HAP-1 (cell line): ENCODE measurements around the gene NRP1.

ENCODE experiments used
- DNase-seq, 2 experiments: peaks; one replicate each; pipeline ENCODE4 v3.0.0-alpha.2; 2016 to 2020; ENCODE audit warnings: low spot score in 2 of 2
- H3K27me3 ChIP-seq: fragments of 250-450 bp; sonication (Bioruptor Pico); 2 replicates; pipeline ENCODE4 v1.5.1; 2020; ENCODE audit warnings: low read depth, mild to moderate bottlenecking, moderate library complexity
- H3K36me3 ChIP-seq: fragments of 250-450 bp; sonication (Bioruptor Pico); replicated peaks from 2 replicates; pipeline ENCODE4 v1.5.1; 2020; ENCODE audit warnings: mild to moderate bottlenecking
- H3K4me1 ChIP-seq: fragments of 250-450 bp; sonication (Bioruptor Pico); 2 replicates; pipeline ENCODE4 v1.5.1; 2020; ENCODE audit warnings: mild to moderate bottlenecking
- H3K4me3 ChIP-seq: fragments of 250-450 bp; sonication (Bioruptor Pico); 2 replicates; pipeline ENCODE4 v1.5.1; 2020; ENCODE audit warnings: mild to moderate bottlenecking, moderate library complexity
- H3K9me3 ChIP-seq: fragments of 250-450 bp; sonication (Bioruptor Pico); 2 replicates; pipeline ENCODE4 v1.5.1; 2020; ENCODE audit warnings: mild to moderate bottlenecking, moderate library complexity
- in situ Hi-C: fragments of 300-500 bp; cut with MboI; formaldehyde crosslinking; loops from 3 replicates; pipeline ENCODE4 v1.14.3; 2020; ENCODE audit warnings: low sequenced_read_pairs, inconsistent platforms, mixed read lengths

NRP1 gene

DNA sequence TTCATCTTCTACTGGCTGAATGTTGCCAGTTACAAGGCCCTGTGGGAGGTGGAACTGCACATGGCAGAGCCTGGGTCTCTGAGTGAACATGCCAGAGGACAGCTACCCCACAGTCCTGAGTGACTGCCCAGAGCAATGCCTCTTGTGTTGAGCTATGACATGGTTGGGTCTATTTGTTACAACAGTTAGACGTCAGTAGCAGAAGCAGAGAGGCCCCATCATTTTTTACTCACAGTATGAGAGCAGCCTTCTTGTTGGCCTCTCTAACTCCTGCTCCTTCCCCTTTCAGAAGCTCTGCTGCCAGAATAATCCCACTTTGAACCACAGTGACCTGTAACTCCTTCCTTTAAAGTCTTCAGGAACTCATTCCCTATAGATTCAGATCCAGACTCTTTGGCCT lies 30.8 kb upstream of the NRP1 start:
- Histone ChIP-seq H3K36me3 (no peaks in the 10 kb centered on the region), H3K9me3 (peaks cover 4% of the 10 kb centered on the region; the same call in 1 of the 2 replicates), H3K27me3 (no peaks in the 10 kb centered on the region), H3K4me3 (no peak overlapping the region), H3K4me1 (no peaks in the 10 kb centered on the region)
- in situ Hi-C loops: no loop called here
- DNase-seq: no peak

DNA sequence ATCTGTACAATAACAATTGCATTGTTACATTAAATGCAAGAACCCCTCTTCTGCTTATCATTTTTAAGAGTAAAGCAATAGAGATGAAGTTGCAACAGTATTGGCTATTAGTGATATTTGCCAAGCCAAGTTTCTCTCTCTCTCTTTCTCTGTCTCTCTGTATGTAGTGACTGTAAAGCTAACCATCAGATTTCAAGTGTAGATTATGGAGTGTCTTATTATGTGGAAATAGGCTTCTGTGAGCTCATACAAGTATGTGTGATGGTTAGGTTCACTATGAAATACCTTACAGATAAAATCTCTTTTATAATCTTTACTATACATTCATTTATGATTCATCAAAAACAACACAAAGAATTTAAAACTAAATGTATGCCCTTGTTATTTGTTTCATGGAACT lies 28.6 kb upstream of the NRP1 start:
- no peak for DNase-seq
- in situ Hi-C loops: no loop called here
- Histone ChIP-seq H3K4me3 (no peak overlapping the region), H3K9me3 (peaks cover 4% of the 10 kb centered on the region; the same call in 1 of the 2 replicates), H3K36me3 (no peaks in the 10 kb centered on the region), H3K4me1 (no peaks in the 10 kb centered on the region), H3K27me3 (no peaks in the 10 kb centered on the region)

DNA sequence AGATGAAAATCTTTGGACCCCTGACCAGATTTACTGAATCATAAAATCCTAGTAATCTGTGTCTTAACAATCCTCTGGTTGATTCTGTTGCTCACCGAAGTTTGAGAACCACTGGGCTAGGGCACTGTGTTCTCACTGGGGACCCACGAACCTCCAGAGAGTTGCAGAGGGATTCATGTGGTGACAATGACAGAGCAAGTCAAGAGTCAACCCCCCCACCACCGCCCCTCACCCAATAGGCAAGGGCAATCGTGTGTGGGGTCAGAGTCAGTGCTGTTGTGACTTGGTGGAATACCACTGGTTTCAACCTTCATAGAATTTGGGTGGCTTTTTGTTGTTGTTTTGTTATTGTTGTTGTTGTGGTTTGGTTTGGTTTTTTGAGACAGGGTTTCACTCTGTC lies 23.5 kb upstream of the NRP1 start:
- no peaks in the 10 kb centered on the region for H3K4me1 ChIP-seq
- DNase-seq: no peak
- H3K4me3 ChIP-seq: no peak overlapping the region
- H3K36me3 ChIP-seq: no peaks in the 10 kb centered on the region
- peaks cover 2% of the 10 kb centered on the region; the same call in 1 of the 2 replicates for H3K9me3 ChIP-seq
- H3K27me3 ChIP-seq: no peaks in the 10 kb centered on the region
- in situ Hi-C loops: no loop called here

DNA sequence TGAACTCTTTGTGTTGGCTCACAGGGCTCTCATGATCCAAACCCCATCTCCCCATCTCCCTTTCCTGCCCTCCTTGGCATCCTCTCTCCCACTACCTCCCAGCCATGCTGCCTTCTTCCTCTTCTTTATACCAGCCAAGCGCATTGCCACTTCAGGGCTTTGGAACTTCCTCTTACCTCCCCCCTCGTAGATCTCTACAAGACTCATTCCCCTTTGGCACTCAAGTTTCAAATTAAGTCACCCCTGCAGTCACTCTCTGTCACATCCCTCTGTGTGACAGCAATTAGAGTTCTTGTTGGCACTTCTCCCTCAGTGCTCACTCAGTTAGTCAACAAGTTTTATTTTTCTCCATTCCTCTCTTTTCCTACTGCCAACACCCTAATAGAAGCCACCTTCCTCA lies 20.8 kb upstream of the NRP1 start:
- Histone ChIP-seq H3K4me3 (no peak overlapping the region), H3K36me3 (no peaks in the 10 kb centered on the region), H3K27me3 (no peaks in the 10 kb centered on the region; the same call in 1 of the 2 replicates), H3K9me3 (no peaks in the 10 kb centered on the region), H3K4me1 (no peaks in the 10 kb centered on the region; the same call in 1 of the 2 replicates)
- no peak for DNase-seq
- in situ Hi-C loops: no loop called here

DNA sequence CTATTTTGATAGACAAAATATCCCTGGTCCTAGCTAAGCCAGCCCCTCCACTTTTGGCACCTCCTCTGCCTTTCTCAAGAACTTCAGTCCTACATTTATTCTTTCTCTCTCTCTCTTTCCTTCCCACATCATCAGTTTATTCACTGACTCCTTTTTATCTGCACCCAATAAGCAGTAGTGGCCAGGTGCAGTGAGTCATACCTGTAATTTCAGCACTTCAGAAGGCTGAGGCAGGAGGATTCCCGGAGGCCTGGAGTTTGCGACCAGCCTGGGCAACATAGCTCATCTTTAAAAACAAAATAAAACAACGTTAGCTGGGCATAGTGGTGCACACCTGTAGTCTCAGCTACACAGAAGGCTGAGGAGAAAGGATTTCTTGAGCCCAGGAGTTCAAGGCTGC lies 19.4 kb upstream of the NRP1 start:
- Histone ChIP-seq H3K9me3 (no peaks in the 10 kb centered on the region), H3K4me3 (no peak overlapping the region), H3K4me1 (no peaks in the 10 kb centered on the region; the same call in 1 of the 2 replicates), H3K36me3 (no peaks in the 10 kb centered on the region), H3K27me3 (no peaks in the 10 kb centered on the region; the same call in 1 of the 2 replicates)
- no peak for DNase-seq
- in situ Hi-C loops: no loop called here

DNA sequence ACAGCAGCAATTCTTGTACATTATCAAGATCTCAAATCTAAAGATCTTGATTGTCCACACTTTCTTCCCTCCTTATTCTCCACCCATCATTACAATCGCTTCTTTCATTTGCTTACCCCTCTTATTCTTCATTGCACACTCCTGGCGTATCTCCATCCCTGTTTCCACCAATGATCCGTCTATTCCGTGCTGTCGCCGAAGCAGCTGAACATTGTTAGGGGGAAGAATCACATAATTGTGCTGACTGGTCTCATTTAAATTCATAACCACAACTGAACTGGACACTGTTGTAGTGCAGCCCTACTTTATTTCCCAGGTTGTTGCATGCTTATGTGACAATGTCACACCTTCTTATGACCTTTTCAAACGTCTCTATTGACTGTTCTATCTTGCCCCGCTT lies 18.9 kb upstream of the NRP1 start:
- in situ Hi-C loops: no loop called here
- no peaks in the 10 kb centered on the region for H3K36me3 ChIP-seq
- no peaks in the 10 kb centered on the region; the same call in 1 of the 2 replicates for H3K4me1 ChIP-seq
- no peaks in the 10 kb centered on the region; the same call in 1 of the 2 replicates for H3K27me3 ChIP-seq
- H3K4me3 ChIP-seq: no peak overlapping the region
- DNase-seq: no peak
- no peaks in the 10 kb centered on the region for H3K9me3 ChIP-seq

DNA sequence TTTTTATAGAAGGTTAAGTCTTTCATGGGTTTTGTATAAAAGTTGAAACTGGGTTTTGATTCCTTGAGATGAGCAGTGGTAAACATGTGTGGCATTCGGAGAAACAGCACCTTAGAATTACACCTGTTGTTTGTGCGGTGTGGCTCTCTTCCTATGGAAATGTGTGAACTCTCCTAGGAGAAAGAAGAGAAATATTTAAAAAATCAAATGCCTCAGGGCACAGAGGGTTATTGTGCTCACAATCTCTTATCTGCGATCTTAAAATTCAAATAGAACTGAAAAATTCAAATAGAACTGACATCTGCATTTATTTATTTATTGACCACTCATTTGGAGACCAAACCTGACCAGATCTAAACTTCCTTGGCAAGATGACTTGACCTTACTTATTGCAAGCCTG lies 18.1 kb upstream of the NRP1 start:
- Histone ChIP-seq H3K4me3 (no peak overlapping the region), H3K27me3 (no peaks in the 10 kb centered on the region; the same call in 1 of the 2 replicates), H3K4me1 (no peaks in the 10 kb centered on the region; the same call in 1 of the 2 replicates), H3K9me3 (no peaks in the 10 kb centered on the region), H3K36me3 (no peaks in the 10 kb centered on the region)
- in situ Hi-C loops: no loop called here
- DNase-seq: no peak

DNA sequence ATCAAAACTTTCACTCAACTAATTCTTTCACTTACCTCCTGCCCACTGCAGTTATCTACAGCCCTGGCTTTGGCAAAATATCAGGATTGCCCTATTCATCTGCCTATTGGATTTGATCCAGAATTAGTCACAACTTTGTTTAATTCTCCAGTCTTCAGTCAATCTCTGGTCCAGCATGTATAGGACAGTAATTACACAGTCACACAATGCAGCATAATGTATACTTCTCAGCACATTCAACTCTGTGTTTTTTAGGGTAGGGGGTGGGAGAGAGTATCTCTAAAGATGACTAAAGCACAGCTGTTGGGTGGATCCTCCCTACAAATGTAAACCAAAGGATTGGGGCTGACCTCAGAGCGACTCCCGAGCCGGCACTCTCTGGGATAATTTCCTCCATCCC lies 17.7 kb upstream of the NRP1 start:
- in situ Hi-C loops: no loop called here
- Histone ChIP-seq H3K27me3 (no peaks in the 10 kb centered on the region; the same call in 1 of the 2 replicates), H3K4me3 (no peak overlapping the region), H3K36me3 (no peaks in the 10 kb centered on the region), H3K4me1 (no peaks in the 10 kb centered on the region; the same call in 1 of the 2 replicates), H3K9me3 (no peaks in the 10 kb centered on the region)
- no peak for DNase-seq

DNA sequence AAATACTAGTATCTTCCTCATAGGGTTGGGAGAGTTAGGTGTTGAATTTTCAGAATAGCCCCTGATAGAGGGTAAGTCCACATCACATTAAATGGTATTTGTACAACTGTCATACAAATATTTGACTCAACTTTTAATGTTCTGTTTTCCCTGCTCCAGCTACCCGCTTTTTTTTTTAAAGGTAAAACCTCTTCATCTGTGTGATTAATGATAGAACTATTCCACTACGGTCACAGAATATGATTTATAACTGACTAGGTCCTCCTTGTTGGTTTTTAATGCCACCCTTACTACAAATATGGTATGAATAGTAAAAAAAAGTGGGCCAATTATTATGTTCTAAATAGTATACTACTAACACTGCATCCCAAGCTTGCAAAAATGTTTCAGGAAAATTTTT lies 15.6 kb upstream of the NRP1 start:
- in situ Hi-C loops: no loop called here
- Histone ChIP-seq H3K36me3 (no peaks in the 10 kb centered on the region), H3K4me3 (no peak overlapping the region), H3K9me3 (no peaks in the 10 kb centered on the region), H3K27me3 (no peaks in the 10 kb centered on the region; the same call in 1 of the 2 replicates), H3K4me1 (no peaks in the 10 kb centered on the region; the same call in 1 of the 2 replicates)
- DNase-seq: no peak

DNA sequence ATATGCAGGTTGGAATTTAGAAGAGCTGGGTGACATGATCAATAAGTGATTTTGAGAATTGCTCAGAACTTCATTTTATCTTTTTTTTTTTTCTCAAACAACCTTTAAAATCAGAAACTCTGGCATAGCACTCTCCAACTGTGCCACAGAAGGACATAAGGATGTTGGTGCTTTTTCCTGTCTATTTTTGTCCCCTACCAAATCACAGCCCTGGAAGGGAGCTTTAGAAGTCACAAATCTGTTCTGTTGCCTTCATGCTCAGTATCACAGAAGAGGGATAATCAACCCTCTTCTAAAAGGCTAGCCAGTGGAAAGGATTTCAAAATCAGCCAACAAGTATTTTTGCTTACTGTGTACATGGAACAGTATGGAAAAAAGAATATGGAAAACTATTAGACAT lies 14.8 kb upstream of the NRP1 start:
- in situ Hi-C loops: loop anchor here (25.0 kb wide), 3 partner anchors 838 to 1288 kb away; no protein-coding TSS in a partner anchor
- no peaks in the 10 kb centered on the region for H3K36me3 ChIP-seq
- no peaks in the 10 kb centered on the region; the same call in 1 of the 2 replicates for H3K4me1 ChIP-seq
- no peak for DNase-seq
- H3K4me3 ChIP-seq: no peak overlapping the region
- H3K27me3 ChIP-seq: no peaks in the 10 kb centered on the region; the same call in 1 of the 2 replicates
- H3K9me3 ChIP-seq: no peaks in the 10 kb centered on the region

DNA sequence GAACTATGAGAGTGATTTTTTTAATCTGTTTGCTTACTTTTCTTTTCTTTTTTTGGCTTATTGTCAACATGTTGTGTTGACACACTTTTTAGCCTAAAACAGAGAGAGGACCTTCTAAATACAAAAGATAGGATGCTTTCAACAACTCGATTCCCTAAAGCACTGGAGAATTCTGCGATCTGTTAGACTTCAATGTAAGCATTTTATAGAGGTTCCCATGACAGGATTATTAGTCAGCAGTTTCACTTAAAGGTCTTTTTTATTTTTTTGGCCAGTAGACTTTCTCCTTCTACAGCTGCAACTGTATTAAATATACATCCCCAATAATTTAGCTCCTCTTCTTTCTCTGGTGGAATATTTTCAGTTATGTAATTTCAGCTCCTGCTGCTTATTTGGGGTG lies 12.7 kb upstream of the NRP1 start:
- H3K9me3 ChIP-seq: no peaks in the 10 kb centered on the region
- no peaks in the 10 kb centered on the region for H3K36me3 ChIP-seq
- peaks cover 2% of the 10 kb centered on the region; the same call in 1 of the 2 replicates for H3K4me1 ChIP-seq
- in situ Hi-C loops: loop anchor here (25.0 kb wide), 3 partner anchors 840 to 1290 kb away; no protein-coding TSS in a partner anchor
- no peak for DNase-seq
- no peaks in the 10 kb centered on the region for H3K27me3 ChIP-seq
- no peak overlapping the region for H3K4me3 ChIP-seq

DNA sequence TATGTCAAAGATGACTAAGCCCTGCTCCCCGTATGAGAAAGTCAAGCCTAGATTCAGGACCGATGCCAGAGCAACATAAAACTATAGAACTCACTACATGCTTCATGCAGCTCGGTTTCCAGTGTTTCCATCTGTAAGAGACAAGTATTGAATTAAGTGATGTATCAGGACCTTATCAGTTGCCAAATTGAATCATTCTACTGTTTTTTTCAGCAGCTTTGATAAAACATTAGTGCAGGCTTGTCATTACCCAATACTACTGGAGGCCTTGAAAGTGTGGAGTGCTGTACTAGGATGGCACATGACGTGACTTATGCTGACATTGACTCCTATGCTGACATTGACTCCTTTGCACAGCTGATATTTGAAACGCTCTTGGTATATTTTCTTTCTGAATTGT lies 10.8 kb upstream of the NRP1 start:
- DNase-seq: no peak
- Histone ChIP-seq H3K4me3 (no peak overlapping the region), H3K27me3 (no peaks in the 10 kb centered on the region), H3K36me3 (no peaks in the 10 kb centered on the region), H3K9me3 (no peaks in the 10 kb centered on the region), H3K4me1 (peaks cover 13% of the 10 kb centered on the region)
- in situ Hi-C loops: loop anchor here (25.0 kb wide), 3 partner anchors 842 to 1292 kb away; no protein-coding TSS in a partner anchor

DNA sequence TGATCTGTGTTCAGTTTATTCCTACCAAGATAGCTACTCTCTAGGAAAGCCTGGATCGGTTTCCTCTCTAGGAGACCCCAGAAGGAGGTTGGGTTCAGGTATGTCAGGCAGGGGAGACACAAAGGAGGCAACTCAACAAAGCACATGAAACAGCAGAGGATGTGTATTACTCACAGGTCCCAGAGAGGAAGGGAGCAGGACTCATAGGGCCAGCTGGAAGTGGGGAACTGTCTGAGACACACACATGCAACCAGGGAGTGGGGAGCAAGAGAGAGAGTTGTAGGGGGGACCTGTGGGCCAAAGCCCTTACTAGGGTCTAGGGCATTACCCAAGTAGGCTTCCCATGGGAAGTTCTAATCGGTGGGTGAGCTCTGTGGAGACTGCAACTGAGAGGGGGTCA lies 10.2 kb upstream of the NRP1 start:
- no peak overlapping the region for H3K4me3 ChIP-seq
- no peaks in the 10 kb centered on the region for H3K36me3 ChIP-seq
- H3K27me3 ChIP-seq: no peaks in the 10 kb centered on the region
- H3K9me3 ChIP-seq: no peaks in the 10 kb centered on the region
- peaks cover 13% of the 10 kb centered on the region for H3K4me1 ChIP-seq
- no peak for DNase-seq
- in situ Hi-C loops: loop anchor here (25.0 kb wide), 3 partner anchors 843 to 1293 kb away; no protein-coding TSS in a partner anchor

DNA sequence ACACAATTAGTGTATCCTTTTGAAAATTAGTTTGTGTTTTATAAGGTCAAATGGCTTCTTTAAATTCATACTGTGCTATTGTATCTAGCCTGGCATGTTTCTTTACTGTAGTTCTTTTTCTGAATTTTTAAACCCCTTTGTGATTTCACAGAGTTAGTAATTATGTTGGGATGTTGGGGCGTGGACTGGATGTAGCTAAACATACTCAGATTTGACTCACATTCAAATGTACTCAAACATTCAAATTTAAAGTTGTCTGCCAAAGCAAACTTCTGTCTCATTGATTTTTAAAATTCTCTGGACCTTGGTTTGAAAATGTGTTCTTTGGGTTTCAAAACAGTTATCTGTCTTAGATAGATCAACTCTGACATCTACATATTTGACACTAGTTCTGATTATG lies 7.2 kb upstream of the NRP1 start:
- no peaks in the 10 kb centered on the region for H3K9me3 ChIP-seq
- H3K4me1 ChIP-seq: peaks cover 15% of the 10 kb centered on the region
- in situ Hi-C loops: loop anchor here (25.0 kb wide), 3 partner anchors 846 to 1296 kb away; no protein-coding TSS in a partner anchor
- DNase-seq: no peak
- no peak overlapping the region for H3K4me3 ChIP-seq
- no peaks in the 10 kb centered on the region for H3K36me3 ChIP-seq
- H3K27me3 ChIP-seq: no peaks in the 10 kb centered on the region
